Measurements from ENCODE around the gene HDAC4. TPM values are rescaled to one million over a fixed set of nuclear protein-coding genes. Genes with fewer than 3 reads are reported as not detected.

Gene HDAC4
- polyA plus RNA-seq, 1 donor (not counting 4 experiments of a cell fraction or from before 2014, with no cell fraction given) = 2.9 TPM

- H3K27me3 ChIP-seq (ENCODE audit: control insufficient read depth, extremely low read depth, insufficient read depth, low read length) = no peaks in the 10 kb centered on the region
- no peak overlapping the region for H3K4me2 ChIP-seq (ENCODE audit: control insufficient read depth, extremely low read depth, insufficient read depth, low read depth, low read length)
- H3K9ac ChIP-seq (ENCODE audit: control insufficient read depth, extremely low read depth, insufficient read depth, low read length) = no peak overlapping the region
- DNase-seq (ENCODE audit: low read depth, low spot score) = no peak
- no peaks in the 10 kb centered on the region for H3K79me2 ChIP-seq (ENCODE audit: control insufficient read depth, insufficient read depth, low read length)
- H3K27ac ChIP-seq (ENCODE audit: control insufficient read depth, insufficient read depth, low read length) = no peak overlapping the region
- no peaks in the 10 kb centered on the region for H3K36me3 ChIP-seq (ENCODE audit: control insufficient read depth in 2 of 2, extremely low read depth in 1 of 2, insufficient read depth in 2 of 2, low read length in 2 of 2)
- H4K20me1 ChIP-seq (ENCODE audit: control insufficient read depth, extremely low read depth, insufficient read depth, low read length) = no peaks in the 10 kb centered on the region
- no peak for FAIRE-seq
- dilution Hi-C loops (cut with MboI; ENCODE audit: extremely low pct_ligation_motif_present, low sequenced_read_pairs) = no loop called here
- no peak overlapping the region for H3K4me3 ChIP-seq (ENCODE audit: control insufficient read depth in 2 of 3, extremely low read depth in 1 of 3, insufficient read depth in 2 of 3, low read depth in 1 of 3, low read length in 3 of 3)
- no peaks in the 10 kb centered on the region for H3K9me3 ChIP-seq (ENCODE audit: control insufficient read depth, low read depth, low read length)
- no peak overlapping the region for H2AFZ ChIP-seq (ENCODE audit: control insufficient read depth, low read length)
- no peak for TF ChIP-seq EZH2 (IDR thresholded peaks at IDR 0.05; ENCODE audit: low read length)
- no peaks in the 10 kb centered on the region for H3K4me1 ChIP-seq (ENCODE audit: control insufficient read depth, extremely low read depth, insufficient read depth, low read length)
- no peaks in the 10 kb centered on the region for H3K9me1 ChIP-seq (ENCODE audit: control insufficient read depth, extremely low read depth, insufficient read depth, low read length)
Measured at GRCh38 chr2:239425631-239426030, 24.8 kb upstream of the HDAC4 start.

GRCh38 chr2:239424337-239425045 is 23.7 kb upstream of the HDAC4 start:
- Histone ChIP-seq H3K9ac (ENCODE audit: control insufficient read depth, extremely low read depth, insufficient read depth, low read length) (no peak overlapping the region), H3K9me3 (ENCODE audit: control insufficient read depth, low read depth, low read length) (no peaks in the 10 kb centered on the region), H3K36me3 (ENCODE audit: control insufficient read depth in 2 of 2, extremely low read depth in 1 of 2, insufficient read depth in 2 of 2, low read length in 2 of 2) (no peaks in the 10 kb centered on the region), H3K27me3 (ENCODE audit: control insufficient read depth, extremely low read depth, insufficient read depth, low read length) (peaks cover 2% of the 10 kb centered on the region), H3K4me3 (ENCODE audit: control insufficient read depth in 2 of 3, extremely low read depth in 1 of 3, insufficient read depth in 2 of 3, low read depth in 1 of 3, low read length in 3 of 3) (no peak overlapping the region), H3K4me1 (ENCODE audit: control insufficient read depth, extremely low read depth, insufficient read depth, low read length) (no peaks in the 10 kb centered on the region), H3K79me2 (ENCODE audit: control insufficient read depth, insufficient read depth, low read length) (no peaks in the 10 kb centered on the region), H3K27ac (ENCODE audit: control insufficient read depth, insufficient read depth, low read length) (no peak overlapping the region), H2AFZ (ENCODE audit: control insufficient read depth, low read length) (no peak overlapping the region), H3K4me2 (ENCODE audit: control insufficient read depth, extremely low read depth, insufficient read depth, low read depth, low read length) (no peak overlapping the region), H4K20me1 (ENCODE audit: control insufficient read depth, extremely low read depth, insufficient read depth, low read length) (no peaks in the 10 kb centered on the region), H3K9me1 (ENCODE audit: control insufficient read depth, extremely low read depth, insufficient read depth, low read length) (no peaks in the 10 kb centered on the region)
- TF ChIP-seq EZH2 (IDR thresholded peaks at IDR 0.05; ENCODE audit: low read length) (no peak), CTCF (optimal IDR thresholded peaks at IDR 0.05 in 1 of 3, IDR thresholded peaks at IDR 0.05 in 1 of 3, conservative IDR thresholded peaks at IDR 0.05 in 1 of 3; ENCODE audit: extremely low read depth in 1 of 3, insufficient read depth in 2 of 3, low read length in 3 of 3) (no peak)
- FAIRE-seq = no peak
- dilution Hi-C loops (cut with MboI; ENCODE audit: extremely low pct_ligation_motif_present, low sequenced_read_pairs) = no loop called here
- no peak for DNase-seq (ENCODE audit: low read depth, low spot score)

- Histone ChIP-seq H2AFZ (ENCODE audit: control insufficient read depth, low read length) (no peak overlapping the region), H3K9me1 (ENCODE audit: control insufficient read depth, extremely low read depth, insufficient read depth, low read length) (no peaks in the 10 kb centered on the region), H3K79me2 (ENCODE audit: control insufficient read depth, insufficient read depth, low read length) (no peaks in the 10 kb centered on the region), H3K9ac (ENCODE audit: control insufficient read depth, extremely low read depth, insufficient read depth, low read length) (no peak overlapping the region), H4K20me1 (ENCODE audit: control insufficient read depth, extremely low read depth, insufficient read depth, low read length) (no peaks in the 10 kb centered on the region), H3K27ac (ENCODE audit: control insufficient read depth, insufficient read depth, low read length) (no peak overlapping the region), H3K4me2 (ENCODE audit: control insufficient read depth, extremely low read depth, insufficient read depth, low read depth, low read length) (no peak overlapping the region), H3K27me3 (ENCODE audit: control insufficient read depth, extremely low read depth, insufficient read depth, low read length) (peaks cover 2% of the 10 kb centered on the region), H3K36me3 (ENCODE audit: control insufficient read depth in 2 of 2, extremely low read depth in 1 of 2, insufficient read depth in 2 of 2, low read length in 2 of 2) (no peaks in the 10 kb centered on the region), H3K4me3 (ENCODE audit: control insufficient read depth in 2 of 3, extremely low read depth in 1 of 3, insufficient read depth in 2 of 3, low read depth in 1 of 3, low read length in 3 of 3) (no peak overlapping the region), H3K4me1 (ENCODE audit: control insufficient read depth, extremely low read depth, insufficient read depth, low read length) (no peaks in the 10 kb centered on the region), H3K9me3 (ENCODE audit: control insufficient read depth, low read depth, low read length) (no peaks in the 10 kb centered on the region)
- FAIRE-seq (no peak), DNase-seq (ENCODE audit: low read depth, low spot score) (no peak)
- dilution Hi-C loops (cut with MboI; ENCODE audit: extremely low pct_ligation_motif_present, low sequenced_read_pairs) = no loop called here
- TF ChIP-seq CTCF (optimal IDR thresholded peaks at IDR 0.05 in 1 of 3, IDR thresholded peaks at IDR 0.05 in 1 of 3, conservative IDR thresholded peaks at IDR 0.05 in 1 of 3; ENCODE audit: extremely low read depth in 1 of 3, insufficient read depth in 2 of 3, low read length in 3 of 3) (no peak), EZH2 (IDR thresholded peaks at IDR 0.05; ENCODE audit: low read length) (no peak)
Measured at GRCh38 chr2:239423551-239423950, 22.7 kb upstream of the HDAC4 start.
